Osteoblast (primary cell): ENCODE data around the gene CDYL2. TPM values are rescaled to one million over a fixed set of nuclear protein-coding genes. Genes with fewer than 3 reads are reported as not detected.
"Not testable (repeated sequence)": the region's sequence is repeated elsewhere in the genome, so short reads cannot be mapped to it uniquely, and the experiment has no call there.

ENCODE experiments used
- DNase-seq: peaks from one replicate; pipeline ENCODE4 v3.0.0; 2011; ENCODE audit warnings: low spot score, mixed read lengths; ENCODE audit not compliant: insufficient read length; ENCODE audit errors: missing footprints
- H2AFZ ChIP-seq: 2 replicates; pipeline ENCODE4 v1.6.0; 2011; ENCODE audit warnings: mild to moderate bottlenecking, low read length
- H3K27ac ChIP-seq: 2 replicates; pipeline ENCODE4 v1.5.1; 2011; ENCODE audit warnings: mild to moderate bottlenecking, low read depth, low read length, moderate library complexity
- H3K27me3 ChIP-seq: 2 replicates; pipeline ENCODE4 v1.6.0; 2012; ENCODE audit warnings: mild to moderate bottlenecking, control low read depth, inconsistent platforms, low read length, moderate library complexity; ENCODE audit not compliant: insufficient read depth
- H3K36me3 ChIP-seq: 2 replicates; pipeline ENCODE4 v1.5.1; 2011; ENCODE audit warnings: mild to moderate bottlenecking, low read length, control low read depth, moderate library complexity; ENCODE audit not compliant: insufficient read depth
- H3K4me1 ChIP-seq: 2 replicates; pipeline ENCODE4 v1.5.1; 2011; ENCODE audit warnings: mild to moderate bottlenecking, low read length, control low read depth, moderate library complexity; ENCODE audit not compliant: insufficient read depth
- H3K4me2 ChIP-seq: 2 replicates; pipeline ENCODE4 v1.6.0; 2011; ENCODE audit warnings: mild to moderate bottlenecking, low read length; ENCODE audit not compliant: insufficient read depth
- H3K4me3 ChIP-seq: fragments of 200-600 bp; sonication (generic); 3 replicates; pipeline ENCODE4 v1.5.1; 2012; ENCODE audit warnings: mild to moderate bottlenecking, low read length, inconsistent platforms; ENCODE audit not compliant: insufficient read depth
- H3K79me2 ChIP-seq: 2 replicates; pipeline ENCODE4 v1.6.0; 2012; ENCODE audit warnings: mild to moderate bottlenecking, low read length, control low read depth, inconsistent platforms; ENCODE audit not compliant: insufficient read depth
- H3K9me3 ChIP-seq: 2 replicates; pipeline ENCODE4 v1.5.1; 2011; ENCODE audit warnings: low read depth, low read length, control low read depth
- H4K20me1 ChIP-seq: 2 replicates; pipeline ENCODE4 v1.6.0; 2012; ENCODE audit warnings: mild to moderate bottlenecking, low read length, control low read depth; ENCODE audit not compliant: insufficient read depth
- CTCF ChIP-seq: IDR thresholded peaks from 2 replicates; pipeline ENCODE4 v1.5.1; 2011; ENCODE audit warnings: mild to moderate bottlenecking, low read depth, low read length, moderate library complexity; ENCODE audit errors: extremely low read depth
- total RNA-seq: library from RNA; depleted of rRNA; stranded (reverse); fragments of >200 nt; gene quantifications from 2 replicates; pipeline ENCODE4 v1.2.3, GENCODE V29; 2012

Gene CDYL2
- total RNA-seq, 1 donor, result 8.3 TPM

- Histone ChIP-seq H3K79me2 (no peaks in the 10 kb centered on the region), H4K20me1 (no peaks in the 10 kb centered on the region), H2AFZ (peak overlapping the region; percentile 73), H3K27me3 (peaks cover 13% of the 10 kb centered on the region), H3K9me3 (no peaks in the 10 kb centered on the region), H3K4me1 (no peaks in the 10 kb centered on the region), H3K27ac (no peak overlapping the region), H3K4me2 (no peak overlapping the region), H3K4me3 (no peak overlapping the region), H3K36me3 (no peaks in the 10 kb centered on the region)
- TF ChIP-seq CTCF, result peak; percentile 75
- DNase-seq, result no peak
Measured at GRCh38 chr16:80824623-80825364, 20.4 kb upstream of the CDYL2 start.

- Histone ChIP-seq H3K36me3 (no peaks in the 10 kb centered on the region), H4K20me1 (no peaks in the 10 kb centered on the region), H3K27ac (no peak overlapping the region), H3K4me1 (no peaks in the 10 kb centered on the region), H2AFZ (no peak overlapping the region), H3K4me3 (no peak overlapping the region), H3K79me2 (no peaks in the 10 kb centered on the region), H3K4me2 (no peak overlapping the region), H3K9me3 (no peaks in the 10 kb centered on the region), H3K27me3 (peaks cover 2% of the 10 kb centered on the region)
- DNase-seq, result no peak
- no peak for TF ChIP-seq CTCF
Measured at GRCh38 chr16:80819988-80820387, 15.6 kb upstream of the CDYL2 start.

GRCh38 chr16:80816356-80816755, 12.0 kb upstream of the CDYL2 start:
- H3K36me3 ChIP-seq, result no peaks in the 10 kb centered on the region
- H3K4me1 ChIP-seq, result no peaks in the 10 kb centered on the region
- no peak for DNase-seq
- H3K4me2 ChIP-seq, result no peak overlapping the region
- H3K79me2 ChIP-seq, result no peaks in the 10 kb centered on the region
- no peaks in the 10 kb centered on the region for H3K9me3 ChIP-seq
- no peak overlapping the region for H2AFZ ChIP-seq
- TF ChIP-seq CTCF, result no peak
- no peak overlapping the region for H3K27ac ChIP-seq
- no peaks in the 10 kb centered on the region for H4K20me1 ChIP-seq
- no peak overlapping the region for H3K4me3 ChIP-seq
- H3K27me3 ChIP-seq, result peaks cover 7% of the 10 kb centered on the region

- H3K4me3 ChIP-seq, H3K9me3 ChIP-seq, H2AFZ ChIP-seq, H4K20me1 ChIP-seq, H3K27me3 ChIP-seq, H3K4me1 ChIP-seq, DNase-seq, H3K27ac ChIP-seq, H3K79me2 ChIP-seq, H3K36me3 ChIP-seq, H3K4me2 ChIP-seq: not testable (repeated sequence)
Measured at GRCh38 chr16:80815278-80815677, 10.9 kb upstream of the CDYL2 start.
